Smooth muscle cell of bladder (primary cell): ENCODE results near the gene HBE1. TPM values are rescaled to one million over a fixed set of nuclear protein-coding genes. Genes with fewer than 3 reads are reported as not detected.

ENCODE experiments used
- total RNA-seq: library from RNA; depleted of rRNA; stranded (reverse); fragments of >200 nt; gene quantifications from 2 replicates; pipeline ENCODE4 v1.2.3, GENCODE V29; 2014

Gene HBE1
- total RNA-seq = 0.14 TPM in 1 of 2 replicates, not detected in the other

GRCh38 chr11:5269715-5270147 lies at the start of gene HBE1:
Gene HBE1, minus strand, starts transcription at chr11:5269945. Its CDS starts 55 bp downstream, at chr11:5269890.

GRCh38 chr11:5301846-5302245 lies 32.1 kb upstream of the HBE1 start, which contains the start of gene OR51B4:
Gene OR51B4, minus strand, starts transcription at chr11:5301946. Its CDS starts 0 bp downstream, at chr11:5301946.

DNA sequence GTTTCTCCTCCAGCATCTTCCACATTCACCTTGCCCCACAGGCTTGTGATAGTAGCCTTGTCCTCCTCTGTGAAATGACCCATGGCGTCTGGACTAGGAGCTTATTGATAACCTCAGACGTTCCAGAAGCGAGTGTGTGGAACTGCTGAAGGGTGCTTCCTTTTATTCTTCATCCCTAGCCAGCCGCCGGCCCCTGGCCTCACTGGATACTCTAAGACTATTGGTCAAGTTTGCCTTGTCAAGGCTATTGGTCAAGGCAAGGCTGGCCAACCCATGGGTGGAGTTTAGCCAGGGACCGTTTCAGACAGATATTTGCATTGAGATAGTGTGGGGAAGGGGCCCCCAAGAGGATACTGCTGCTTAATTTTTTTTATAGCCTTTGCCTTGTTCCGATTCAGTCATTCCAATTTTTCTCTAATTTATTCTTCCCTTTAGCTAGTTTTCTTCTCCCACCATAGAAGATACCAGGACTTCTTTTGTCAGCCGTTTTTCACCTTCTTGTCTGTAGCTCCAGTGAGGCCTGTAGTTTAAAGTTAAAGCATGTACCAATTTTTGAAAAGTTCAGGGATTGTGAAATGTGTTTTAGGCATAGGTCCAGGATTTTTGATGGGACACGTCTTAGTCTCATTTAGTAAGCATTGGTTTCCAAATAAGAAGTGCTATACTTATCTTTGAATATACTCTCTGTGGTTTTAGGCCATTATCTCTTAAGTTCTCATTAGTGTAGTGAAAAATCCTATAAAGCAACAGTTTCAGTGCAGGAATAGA lies 14.9 kb downstream of the HBE1 start, which contains the start of gene HBG2:
Gene HBG2, minus strand, starts transcription at position 136 of the 768 bp plus-strand sequence. Its CDS starts 53 bp downstream, at position 83.

DNA sequence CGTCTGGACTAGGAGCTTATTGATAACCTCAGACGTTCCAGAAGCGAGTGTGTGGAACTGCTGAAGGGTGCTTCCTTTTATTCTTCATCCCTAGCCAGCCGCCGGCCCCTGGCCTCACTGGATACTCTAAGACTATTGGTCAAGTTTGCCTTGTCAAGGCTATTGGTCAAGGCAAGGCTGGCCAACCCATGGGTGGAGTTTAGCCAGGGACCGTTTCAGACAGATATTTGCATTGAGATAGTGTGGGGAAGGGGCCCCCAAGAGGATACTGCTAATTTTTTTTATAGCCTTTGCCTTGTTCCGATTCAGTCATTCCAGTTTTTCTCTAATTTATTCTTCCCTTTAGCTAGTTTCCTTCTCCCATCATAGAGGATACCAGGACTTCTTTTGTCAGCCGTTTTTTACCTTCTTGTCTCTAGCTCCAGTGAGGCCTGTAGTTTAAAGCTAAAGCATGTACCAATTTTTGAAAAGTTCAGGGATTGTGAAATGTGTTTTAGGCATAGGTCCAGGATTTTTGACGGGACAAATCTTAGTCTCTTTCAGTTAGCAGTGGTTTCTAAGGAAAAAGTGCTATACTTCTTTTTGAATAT lies 19.8 kb downstream of the HBE1 start, which contains the start of gene HBG1:
Gene HBG1, minus strand, starts transcription at position 51 of the 590 bp plus-strand sequence. CDS start 53 bp downstream, outside the sequence.

DNA sequence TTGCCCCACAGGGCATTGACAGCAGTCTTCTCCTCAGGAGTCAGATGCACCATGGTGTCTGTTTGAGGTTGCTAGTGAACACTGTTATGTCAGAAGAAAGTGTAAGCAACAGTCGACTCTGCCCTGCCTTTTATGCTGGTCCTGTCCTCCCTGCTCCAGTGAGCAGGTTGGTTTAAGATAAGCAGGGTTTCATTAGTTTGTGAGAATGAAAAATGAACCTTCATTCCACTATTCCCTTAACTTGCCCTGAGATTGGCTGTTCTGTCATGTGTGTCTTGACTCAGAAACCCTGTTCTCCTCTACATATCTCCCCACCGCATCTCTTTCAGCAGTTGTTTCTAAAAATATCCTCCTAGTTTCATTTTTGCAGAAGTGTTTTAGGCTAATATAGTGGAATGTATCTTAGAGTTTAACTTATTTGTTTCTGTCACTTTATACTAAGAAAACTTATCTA lies 35.3 kb downstream of the HBE1 start, which contains the start of gene HBD:
Gene HBD, minus strand, starts transcription at position 103 of the 454 bp plus-strand sequence. Its CDS starts 50 bp downstream, at position 53.

GRCh38 chr11:5226732-5227310 lies 42.9 kb downstream of the HBE1 start, which contains the start of gene HBB:
Gene HBB, minus strand, starts transcription at chr11:5227071. Its CDS starts 50 bp downstream, at chr11:5227021.

Other genes with a start within 250 kb of the HBE1 start
- not detected in 2 replicates for gene OR52J3, start 223.4 kb downstream of the HBE1 start, total RNA-seq
- not detected in 2 replicates for gene OR52E2, start 210.3 kb downstream of the HBE1 start, total RNA-seq
- not detected in 2 replicates for gene OR52E1, start 200.4 kb downstream of the HBE1 start, total RNA-seq
- not detected in 2 replicates for gene OR52A5, start 131.6 kb downstream of the HBE1 start, total RNA-seq
- gene OR52A1, start 115.2 kb downstream of the HBE1 start, total RNA-seq = not detected in 2 replicates
- gene OR51V1, start 69.3 kb downstream of the HBE1 start, total RNA-seq = not detected in 2 replicates
- not detected in 2 replicates for gene HBB, start 42.9 kb downstream of the HBE1 start, total RNA-seq
- not detected in 2 replicates for gene HBD, start 35.5 kb downstream of the HBE1 start, total RNA-seq
- not detected in 2 replicates for gene HBG1, start 20.1 kb downstream of the HBE1 start, total RNA-seq
- gene HBG2, start 15.2 kb downstream of the HBE1 start, total RNA-seq = not detected in 2 replicates
- not detected in 2 replicates for gene OR51B4, start 32.0 kb upstream of the HBE1 start, total RNA-seq
- gene OR51B2, start 54.4 kb upstream of the HBE1 start, total RNA-seq = 0.18 TPM in 1 of 2 replicates, not detected in the other
- gene OR51B5, start 73.6 kb upstream of the HBE1 start, total RNA-seq = 0.18 and 0.28 TPM in 2 replicates
- not detected in 2 replicates for gene OR51B6, start 81.6 kb upstream of the HBE1 start, total RNA-seq
- gene OR51M1, start 113.9 kb upstream of the HBE1 start, total RNA-seq = not detected in 2 replicates
- not detected in 2 replicates for gene OR51Q1, start 152.2 kb upstream of the HBE1 start, total RNA-seq
- gene OR51I1, start 171.6 kb upstream of the HBE1 start, total RNA-seq = 0.28 TPM in 1 of 2 replicates, not detected in the other
- not detected in 2 replicates for gene OR51I2, start 179.4 kb upstream of the HBE1 start, total RNA-seq
- not detected in 2 replicates for gene OR52D1, start 218.7 kb upstream of the HBE1 start, total RNA-seq
- gene UBQLN3, start 240.0 kb upstream of the HBE1 start, total RNA-seq = under 0.01 and 0.14 TPM in 2 replicates
- gene UBQLNL, start 246.8 kb upstream of the HBE1 start, total RNA-seq = 0.14 and 0.18 TPM in 2 replicates